ENCODE data around the gene KCNJ12.

GRCh38 chr17:21330436-21331160 is 45.6 kb upstream of the KCNJ12 start:
- TF ChIP-seq CTCF (IDR thresholded peaks at IDR 0.05) (no peak), POLR2A (IDR thresholded peaks at IDR 0.05) (no peak)
